Osteoblast (primary cell): ENCODE results near the gene JAGN1. TPM values are rescaled to one million over a fixed set of nuclear protein-coding genes. Genes with fewer than 3 reads are reported as not detected.
A peak's percentile ranks its signal among the peaks of the same experiment; 100 is the strongest.
"Not testable (repeated sequence)": the region's sequence is repeated elsewhere in the genome, so short reads cannot be mapped to it uniquely, and the experiment has no call there.

Source experiments
- DNase-seq: peaks from one replicate; pipeline ENCODE4 v3.0.0; 2011; ENCODE audit warnings: low spot score, mixed read lengths; ENCODE audit not compliant: insufficient read length; ENCODE audit errors: missing footprints
- H2AFZ ChIP-seq: 2 replicates; pipeline ENCODE4 v1.6.0; 2011; ENCODE audit warnings: mild to moderate bottlenecking, low read length
- H3K27ac ChIP-seq: 2 replicates; pipeline ENCODE4 v1.5.1; 2011; ENCODE audit warnings: mild to moderate bottlenecking, low read depth, low read length, moderate library complexity
- H3K27me3 ChIP-seq: 2 replicates; pipeline ENCODE4 v1.6.0; 2012; ENCODE audit warnings: mild to moderate bottlenecking, control low read depth, inconsistent platforms, low read length, moderate library complexity; ENCODE audit not compliant: insufficient read depth
- H3K36me3 ChIP-seq: 2 replicates; pipeline ENCODE4 v1.5.1; 2011; ENCODE audit warnings: mild to moderate bottlenecking, low read length, control low read depth, moderate library complexity; ENCODE audit not compliant: insufficient read depth
- H3K4me1 ChIP-seq: 2 replicates; pipeline ENCODE4 v1.5.1; 2011; ENCODE audit warnings: mild to moderate bottlenecking, low read length, control low read depth, moderate library complexity; ENCODE audit not compliant: insufficient read depth
- H3K4me2 ChIP-seq: 2 replicates; pipeline ENCODE4 v1.6.0; 2011; ENCODE audit warnings: mild to moderate bottlenecking, low read length; ENCODE audit not compliant: insufficient read depth
- H3K4me3 ChIP-seq: fragments of 200-600 bp; sonication (generic); 3 replicates; pipeline ENCODE4 v1.5.1; 2012; ENCODE audit warnings: mild to moderate bottlenecking, low read length, inconsistent platforms; ENCODE audit not compliant: insufficient read depth
- H3K79me2 ChIP-seq: 2 replicates; pipeline ENCODE4 v1.6.0; 2012; ENCODE audit warnings: mild to moderate bottlenecking, low read length, control low read depth, inconsistent platforms; ENCODE audit not compliant: insufficient read depth
- H3K9me3 ChIP-seq: 2 replicates; pipeline ENCODE4 v1.5.1; 2011; ENCODE audit warnings: low read depth, low read length, control low read depth
- H4K20me1 ChIP-seq: 2 replicates; pipeline ENCODE4 v1.6.0; 2012; ENCODE audit warnings: mild to moderate bottlenecking, low read length, control low read depth; ENCODE audit not compliant: insufficient read depth
- total RNA-seq: library from RNA; depleted of rRNA; stranded (reverse); fragments of >200 nt; gene quantifications from 2 replicates; pipeline ENCODE4 v1.2.3, GENCODE V29; 2012
- TF ChIP-seq, protein P1 (sequence below): IDR thresholded peaks from 2 replicates; pipeline ENCODE4 v1.5.1; 2011; ENCODE audit warnings: mild to moderate bottlenecking, low read depth, low read length, moderate library complexity; ENCODE audit errors: extremely low read depth

Gene JAGN1
- total RNA-seq, 1 donor = 26.1 TPM

DNA sequence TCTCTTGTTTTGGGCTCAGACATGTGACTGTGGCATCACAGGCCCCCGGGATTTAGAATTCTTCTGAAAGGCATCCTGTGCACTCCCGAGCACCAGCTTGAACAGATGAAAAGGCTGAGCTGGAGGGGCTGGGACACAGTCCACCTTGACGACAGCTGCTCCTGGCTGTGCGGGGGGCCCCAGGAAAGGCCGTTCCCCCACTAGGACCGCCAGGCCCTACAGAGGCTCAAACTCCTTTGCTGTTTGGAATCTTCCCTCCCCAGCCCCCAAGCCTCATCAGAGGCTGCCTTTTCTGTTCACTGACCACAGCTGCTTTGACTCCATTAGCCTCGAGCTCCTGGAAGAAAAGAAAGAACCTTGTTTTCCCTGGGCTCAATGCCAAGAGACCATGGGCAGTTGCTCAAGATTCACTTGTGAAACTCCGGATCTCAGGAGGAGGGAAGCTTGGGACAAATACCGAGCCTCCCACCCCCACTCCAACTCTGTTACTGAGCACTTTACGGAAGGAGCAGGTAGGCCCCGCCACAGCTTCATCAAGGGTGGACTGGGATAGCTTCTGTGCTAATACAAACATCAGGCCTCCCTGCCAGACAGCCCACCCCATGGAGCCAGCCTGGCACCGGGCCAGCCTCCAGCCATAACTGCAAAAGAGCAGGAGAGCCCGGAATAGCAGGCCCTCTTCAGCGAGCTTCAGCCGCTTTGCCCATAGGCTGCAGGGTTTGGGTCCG, 26.0 kb upstream of the JAGN1 start:
- Histone ChIP-seq H2AFZ (peak overlapping the region; percentile 50), H3K4me2 (no peak overlapping the region)

DNA sequence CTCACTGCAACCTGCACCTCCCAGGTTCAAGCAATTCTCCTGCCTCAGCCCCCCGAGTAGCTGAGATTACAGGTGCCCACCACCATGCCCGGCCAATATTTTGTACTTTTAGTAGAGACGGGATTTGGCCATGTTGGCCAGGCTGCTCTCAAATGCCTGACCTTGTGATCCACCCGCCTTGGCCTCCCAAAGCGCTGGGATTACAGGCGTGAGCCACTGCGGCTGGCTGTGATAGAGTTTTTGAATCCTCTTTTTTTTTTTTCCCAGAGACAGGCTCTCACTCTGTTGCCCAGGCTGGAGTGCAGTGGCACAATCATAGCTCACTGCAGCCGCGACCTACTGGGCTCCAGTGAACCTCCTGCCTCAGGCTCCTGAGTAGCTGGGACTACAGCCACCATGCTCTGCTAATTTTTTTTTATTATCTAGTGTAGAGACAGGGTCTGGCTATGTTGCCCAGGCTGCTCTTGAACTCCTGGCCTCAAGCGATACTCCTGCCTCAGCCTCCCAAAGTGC, 25.2 kb upstream of the JAGN1 start:
- DNase-seq, H3K79me2 ChIP-seq, H3K4me1 ChIP-seq, H3K27ac ChIP-seq, H3K4me3 ChIP-seq, H3K27me3 ChIP-seq, H3K4me2 ChIP-seq, H3K36me3 ChIP-seq, H3K9me3 ChIP-seq, H2AFZ ChIP-seq, H4K20me1 ChIP-seq: not testable (repeated sequence)

More for the DNA sequence above, 26.0 kb upstream of the JAGN1 start:
- H3K79me2 ChIP-seq = no peaks in the 10 kb centered on the region
- TF ChIP-seq, protein P1, sequence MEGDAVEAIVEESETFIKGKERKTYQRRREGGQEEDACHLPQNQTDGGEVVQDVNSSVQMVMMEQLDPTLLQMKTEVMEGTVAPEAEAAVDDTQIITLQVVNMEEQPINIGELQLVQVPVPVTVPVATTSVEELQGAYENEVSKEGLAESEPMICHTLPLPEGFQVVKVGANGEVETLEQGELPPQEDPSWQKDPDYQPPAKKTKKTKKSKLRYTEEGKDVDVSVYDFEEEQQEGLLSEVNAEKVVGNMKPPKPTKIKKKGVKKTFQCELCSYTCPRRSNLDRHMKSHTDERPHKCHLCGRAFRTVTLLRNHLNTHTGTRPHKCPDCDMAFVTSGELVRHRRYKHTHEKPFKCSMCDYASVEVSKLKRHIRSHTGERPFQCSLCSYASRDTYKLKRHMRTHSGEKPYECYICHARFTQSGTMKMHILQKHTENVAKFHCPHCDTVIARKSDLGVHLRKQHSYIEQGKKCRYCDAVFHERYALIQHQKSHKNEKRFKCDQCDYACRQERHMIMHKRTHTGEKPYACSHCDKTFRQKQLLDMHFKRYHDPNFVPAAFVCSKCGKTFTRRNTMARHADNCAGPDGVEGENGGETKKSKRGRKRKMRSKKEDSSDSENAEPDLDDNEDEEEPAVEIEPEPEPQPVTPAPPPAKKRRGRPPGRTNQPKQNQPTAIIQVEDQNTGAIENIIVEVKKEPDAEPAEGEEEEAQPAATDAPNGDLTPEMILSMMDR = no peak
- no peaks in the 10 kb centered on the region for H3K36me3 ChIP-seq
- no peaks in the 10 kb centered on the region for H3K9me3 ChIP-seq
- no peaks in the 10 kb centered on the region for H3K27me3 ChIP-seq
- H4K20me1 ChIP-seq = no peaks in the 10 kb centered on the region
- DNase-seq = peak; percentile 56
- no peak overlapping the region for H3K4me3 ChIP-seq
- H3K27ac ChIP-seq = no peak overlapping the region
- H3K4me1 ChIP-seq = peaks cover 7% of the 10 kb centered on the region

DNA sequence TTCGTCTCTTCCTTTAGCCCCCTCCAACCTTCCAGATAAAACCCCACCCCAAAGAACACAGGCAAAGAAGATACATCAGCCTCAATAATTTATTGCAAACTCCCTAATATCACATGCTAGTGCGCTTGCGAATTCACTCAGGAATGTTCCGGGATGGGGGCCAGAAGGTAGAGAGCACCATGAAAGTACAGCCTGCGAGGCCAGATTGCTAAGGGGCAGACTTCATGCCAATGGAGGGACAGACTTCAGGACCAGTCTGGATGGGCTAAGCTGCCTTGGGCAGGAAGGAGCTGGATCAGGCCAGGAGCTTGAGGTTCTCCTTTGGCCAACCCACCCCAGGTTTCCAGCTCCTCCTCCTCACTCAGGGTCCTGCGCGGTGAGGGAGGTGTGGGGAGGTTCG, 23.8 kb upstream of the JAGN1 start:
- no peaks in the 10 kb centered on the region for H3K27me3 ChIP-seq
- no peaks in the 10 kb centered on the region for H3K79me2 ChIP-seq
- no peaks in the 10 kb centered on the region for H3K9me3 ChIP-seq
- H3K4me3 ChIP-seq = no peak overlapping the region
- H3K4me1 ChIP-seq = peaks cover 7% of the 10 kb centered on the region
- H3K27ac ChIP-seq = no peak overlapping the region
- no peak overlapping the region for H3K4me2 ChIP-seq
- H4K20me1 ChIP-seq = no peaks in the 10 kb centered on the region
- H3K36me3 ChIP-seq = no peaks in the 10 kb centered on the region
- peak; percentile 60 for DNase-seq
- TF ChIP-seq, protein P1 = no peak
- H2AFZ ChIP-seq = no peak overlapping the region

DNA sequence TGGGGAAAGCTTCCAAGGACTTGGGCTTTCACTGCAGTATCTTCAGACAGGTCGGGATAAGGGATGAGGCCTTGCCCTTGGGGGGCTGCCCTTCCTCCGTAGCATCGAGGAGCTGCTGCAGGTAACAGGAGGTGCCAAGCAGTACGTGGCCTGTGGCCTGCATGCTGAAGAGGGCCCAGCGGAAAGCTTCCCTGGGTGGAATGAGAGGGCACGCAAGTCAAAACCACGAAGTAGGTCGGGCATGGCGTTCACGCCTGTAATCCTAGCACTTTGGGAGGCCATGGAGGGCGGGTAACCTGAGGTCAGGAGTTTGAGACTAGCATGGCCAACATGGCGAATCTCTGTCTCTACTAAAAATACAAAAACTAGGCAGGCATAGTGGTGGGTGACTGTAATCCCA, 23.3 kb upstream of the JAGN1 start:
- DNase-seq = peak; percentile 11
- no peak overlapping the region for H3K4me2 ChIP-seq
- no peak overlapping the region for H3K27ac ChIP-seq
- no peaks in the 10 kb centered on the region for H3K79me2 ChIP-seq
- peaks cover 7% of the 10 kb centered on the region for H3K4me1 ChIP-seq
- H3K36me3 ChIP-seq = no peaks in the 10 kb centered on the region
- H3K27me3 ChIP-seq = no peaks in the 10 kb centered on the region
- TF ChIP-seq, protein P1 = no peak
- H3K4me3 ChIP-seq = no peak overlapping the region
- no peaks in the 10 kb centered on the region for H3K9me3 ChIP-seq
- no peak overlapping the region for H2AFZ ChIP-seq
- H4K20me1 ChIP-seq = no peaks in the 10 kb centered on the region
